Measurements from ENCODE around the gene ORC3. TPM values are rescaled to one million over a fixed set of nuclear protein-coding genes. Genes with fewer than 3 reads are reported as not detected.

ORC3 gene
- total RNA-seq, 3 donors from 2014 or later (not counting 1 experiment from before 2014, with no cell fraction given), result 13.1 to 13.4 (median 13.3) TPM

DNA sequence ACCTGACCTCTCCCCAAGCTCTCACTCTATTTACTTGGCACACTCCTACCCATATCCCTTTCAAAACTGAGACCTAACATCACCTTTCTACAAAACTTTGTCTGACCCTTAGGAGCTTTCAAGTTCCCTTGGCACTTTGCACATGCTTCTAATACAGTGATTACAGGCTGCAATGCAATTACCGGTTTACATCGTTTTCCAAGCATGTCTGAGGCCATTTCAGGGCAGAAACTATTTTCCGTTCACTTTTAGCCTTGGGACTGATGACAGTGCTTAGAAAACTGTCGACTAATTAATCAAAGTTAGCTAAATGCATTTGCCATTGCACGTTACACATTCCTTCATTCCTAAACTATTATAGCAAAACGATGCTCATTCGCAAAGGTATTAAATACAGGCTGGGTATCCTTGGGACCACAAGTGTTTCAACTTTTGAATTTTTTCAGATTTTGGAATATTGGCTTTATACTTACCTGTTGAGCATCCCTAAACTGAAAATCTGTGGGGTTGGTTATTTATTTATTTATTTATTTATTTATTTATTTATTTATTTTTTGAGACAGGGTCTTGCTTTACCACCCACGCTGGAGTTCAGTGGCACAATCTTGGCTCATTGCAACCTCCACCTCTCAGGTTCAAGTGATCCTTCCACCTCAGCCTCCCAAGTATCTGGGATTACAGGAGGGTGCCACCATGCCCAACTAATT, 3.4 kb upstream of the ORC3 start:
- no peak overlapping the region for H3K27ac Mint-ChIP-seq
- no peak overlapping the region for H3K27ac ChIP-seq (ENCODE audit: low read length)
- WGBS (ENCODE audit: insufficient coverage), result 86% methylated on average over 8 of the region's 8 CpGs
- no peaks in the 10 kb centered on the region for H3K27me3 Mint-ChIP-seq (ENCODE audit: low read depth in 2 of 2)
- H3K9me3 ChIP-seq (ENCODE audit: control insufficient read depth, insufficient read depth, low read length), result no peaks in the 10 kb centered on the region
- H3K36me3 Mint-ChIP-seq, result no peaks in the 10 kb centered on the region
- no peak overlapping the region for H3K4me3 ChIP-seq (ENCODE audit: low read length)
- no peak overlapping the region for H3K4me3 Mint-ChIP-seq
- intact Hi-C loops (cut with micrococcal nuclease), result no loop called here
- H3K27me3 ChIP-seq (ENCODE audit: control insufficient read depth, insufficient read depth, low read length), result no peaks in the 10 kb centered on the region
- TF ChIP-seq, protein P1, sequence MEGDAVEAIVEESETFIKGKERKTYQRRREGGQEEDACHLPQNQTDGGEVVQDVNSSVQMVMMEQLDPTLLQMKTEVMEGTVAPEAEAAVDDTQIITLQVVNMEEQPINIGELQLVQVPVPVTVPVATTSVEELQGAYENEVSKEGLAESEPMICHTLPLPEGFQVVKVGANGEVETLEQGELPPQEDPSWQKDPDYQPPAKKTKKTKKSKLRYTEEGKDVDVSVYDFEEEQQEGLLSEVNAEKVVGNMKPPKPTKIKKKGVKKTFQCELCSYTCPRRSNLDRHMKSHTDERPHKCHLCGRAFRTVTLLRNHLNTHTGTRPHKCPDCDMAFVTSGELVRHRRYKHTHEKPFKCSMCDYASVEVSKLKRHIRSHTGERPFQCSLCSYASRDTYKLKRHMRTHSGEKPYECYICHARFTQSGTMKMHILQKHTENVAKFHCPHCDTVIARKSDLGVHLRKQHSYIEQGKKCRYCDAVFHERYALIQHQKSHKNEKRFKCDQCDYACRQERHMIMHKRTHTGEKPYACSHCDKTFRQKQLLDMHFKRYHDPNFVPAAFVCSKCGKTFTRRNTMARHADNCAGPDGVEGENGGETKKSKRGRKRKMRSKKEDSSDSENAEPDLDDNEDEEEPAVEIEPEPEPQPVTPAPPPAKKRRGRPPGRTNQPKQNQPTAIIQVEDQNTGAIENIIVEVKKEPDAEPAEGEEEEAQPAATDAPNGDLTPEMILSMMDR (IDR thresholded peaks at IDR 0.05), result no peak
- DNase-seq (no peak), ATAC-seq (no peak)
- peaks cover 60 to 71% of the 10 kb centered on the region in 2 donors for H3K4me1 Mint-ChIP-seq
- H3K9me3 Mint-ChIP-seq, result no peaks in the 10 kb centered on the region
- H3K36me3 ChIP-seq (ENCODE audit: control insufficient read depth, insufficient read depth, low read length), result peaks cover 9% of the 10 kb centered on the region
- H3K4me1 ChIP-seq (ENCODE audit: control insufficient read depth, insufficient read depth, low read length), result peaks cover 16% of the 10 kb centered on the region

DNA sequence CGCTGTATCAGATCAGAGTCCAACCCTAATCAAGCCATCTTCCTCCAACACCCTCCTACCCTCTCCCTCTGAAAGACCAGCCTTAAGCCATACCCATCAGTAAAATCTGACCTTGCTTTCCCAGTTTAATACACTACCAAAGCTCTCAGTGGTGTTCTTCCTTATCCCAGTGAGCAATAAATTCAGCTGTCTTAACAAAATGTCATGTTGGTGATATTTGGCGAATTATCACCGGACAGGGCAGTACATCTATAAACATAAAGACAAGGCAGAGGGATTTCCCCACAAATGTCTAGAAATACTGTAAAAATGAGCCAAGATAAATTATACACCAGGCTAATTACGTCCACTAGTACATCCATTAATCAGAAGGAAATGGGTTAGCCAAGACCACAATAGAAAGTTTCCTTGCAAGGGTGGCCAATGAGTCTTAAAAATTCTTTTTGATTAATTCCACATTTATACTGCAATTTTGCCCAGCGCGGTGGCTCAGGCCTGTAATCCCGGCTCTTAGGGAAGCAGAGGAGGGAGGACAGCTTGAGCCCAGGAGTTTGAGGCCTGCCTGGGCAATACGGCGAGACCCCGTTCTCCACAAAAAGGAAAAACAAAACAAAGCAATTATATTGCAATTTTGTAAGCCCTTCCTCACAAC, 1.1 kb upstream of the ORC3 start:
- peak overlapping the region; percentile 88 for H3K4me3 Mint-ChIP-seq
- no peaks in the 10 kb centered on the region for H3K9me3 Mint-ChIP-seq
- H3K4me1 ChIP-seq (ENCODE audit: control insufficient read depth, insufficient read depth, low read length), result peaks cover 16% of the 10 kb centered on the region
- no peak overlapping the region for H3K27ac ChIP-seq (ENCODE audit: low read length)
- peaks cover 4% of the 10 kb centered on the region for H3K36me3 ChIP-seq (ENCODE audit: control insufficient read depth, insufficient read depth, low read length)
- H3K4me1 Mint-ChIP-seq, result peaks cover 51 to 60% of the 10 kb centered on the region in 2 donors
- peak overlapping the region; percentile 85 to 90 for H3K27ac Mint-ChIP-seq
- H3K9me3 ChIP-seq (ENCODE audit: control insufficient read depth, insufficient read depth, low read length), result no peaks in the 10 kb centered on the region
- H3K36me3 Mint-ChIP-seq, result no peaks in the 10 kb centered on the region
- no peak for DNase-seq
- no peak for ATAC-seq
- intact Hi-C loops (cut with micrococcal nuclease), result no loop called here
- no peaks in the 10 kb centered on the region for H3K27me3 Mint-ChIP-seq (ENCODE audit: low read depth in 2 of 2)
- TF ChIP-seq, protein P1 (IDR thresholded peaks at IDR 0.05), result no peak
- peak overlapping the region; percentile 80 for H3K4me3 ChIP-seq (ENCODE audit: low read length)
- WGBS (ENCODE audit: insufficient coverage), result 62% methylated on average over 9 of the region's 10 CpGs
- H3K27me3 ChIP-seq (ENCODE audit: control insufficient read depth, insufficient read depth, low read length), result no peaks in the 10 kb centered on the region

DNA sequence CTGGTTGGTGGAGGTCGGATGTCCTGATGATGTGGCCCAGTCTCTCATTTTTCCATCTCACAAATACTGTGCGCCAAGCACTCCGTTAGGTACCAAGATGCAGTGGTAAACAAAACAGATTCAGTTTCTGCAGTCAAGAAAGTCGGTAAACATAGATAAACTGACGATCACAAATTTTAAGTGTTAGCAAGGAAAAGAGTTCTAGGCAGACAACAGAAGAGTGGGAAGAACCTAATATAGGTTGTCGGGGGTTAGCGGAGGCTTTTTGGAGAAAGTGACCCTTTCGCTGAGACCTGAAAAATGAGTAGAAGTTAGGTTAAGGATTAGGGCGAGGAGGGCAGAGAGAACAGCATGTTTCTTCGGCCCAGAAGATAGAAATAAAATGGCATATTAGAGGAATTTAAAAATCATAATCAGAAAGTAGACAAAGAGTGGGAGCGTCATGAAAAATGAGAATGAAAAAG, 514 bp downstream of the ORC3 start:
- intact Hi-C loops (cut with micrococcal nuclease), result loop anchor here (1.0 to 2.0 kb wide), 3 partner anchors 112 to 268 kb away; partner anchors contain the start of genes AKIRIN2, SLC35A1 and SMIM8
- no peak for DNase-seq
- 6% methylated on average over 10 of the region's 11 CpGs for WGBS (ENCODE audit: insufficient coverage)
- peak overlapping the region; percentile 85 to 90 for H3K27ac Mint-ChIP-seq
- Histone ChIP-seq H3K4me3 (ENCODE audit: low read length) (peak overlapping the region; percentile 80), H3K4me1 (ENCODE audit: control insufficient read depth, insufficient read depth, low read length) (peaks cover 16% of the 10 kb centered on the region), H3K9me3 (ENCODE audit: control insufficient read depth, insufficient read depth, low read length) (no peaks in the 10 kb centered on the region), H3K27ac (ENCODE audit: low read length) (peak overlapping the region; percentile 73), H3K27me3 (ENCODE audit: control insufficient read depth, insufficient read depth, low read length) (no peaks in the 10 kb centered on the region), H3K36me3 (ENCODE audit: control insufficient read depth, insufficient read depth, low read length) (peaks cover 8% of the 10 kb centered on the region)
- TF ChIP-seq, protein P1 (IDR thresholded peaks at IDR 0.05), result no peak
- H3K4me1 Mint-ChIP-seq, result peaks cover 46 to 47% of the 10 kb centered on the region in 2 donors
- no peak for ATAC-seq
- no peaks in the 10 kb centered on the region for H3K9me3 Mint-ChIP-seq
- peak overlapping the region; percentile 88 for H3K4me3 Mint-ChIP-seq
- H3K36me3 Mint-ChIP-seq, result no peaks in the 10 kb centered on the region
- no peaks in the 10 kb centered on the region for H3K27me3 Mint-ChIP-seq (ENCODE audit: low read depth in 2 of 2)

All from natural killer cell (primary cell).